OCI-LY1 (cell line): ENCODE measurements around the gene PDCD1.

ENCODE experiments used
- CTCF ChIP-seq: fragments of 200-600 bp; sonication (generic), shearing (Covaris generic); IDR thresholded peaks from 2 replicates; pipeline ENCODE4 v1.5.1; 2017; ENCODE audit warnings: mild to moderate bottlenecking, antibody characterized with exemption, low read length, moderate library complexity, mixed read lengths
- EZH2 ChIP-seq: fragments of 200-600 bp; sonication (generic), shearing (Covaris generic); IDR thresholded peaks from 2 replicates; pipeline ENCODE4 v1.8.0; 2017; ENCODE audit warnings: borderline replicate concordance, mixed run types, mild to moderate bottlenecking, antibody characterized with exemption, low read length, moderate library complexity, mixed read lengths

GRCh38 chr2:241894681-241895426, 36.2 kb upstream of the PDCD1 start:
- TF ChIP-seq CTCF (no peak), EZH2 (no peak)
